UCSD-AML1 (cell line): ENCODE results near the gene ARL11.
A peak's percentile ranks its signal among the peaks of the same experiment; 100 is the strongest.
"Not testable (repeated sequence)": the region's sequence is repeated elsewhere in the genome, so short reads cannot be mapped to it uniquely, and the experiment has no call there.

ENCODE experiments used
- DNase-seq: peaks from one replicate; lab custom pipeline; 2025; ENCODE audit not compliant: unreplicated experiment; lab: John Stamatoyannopoulos, UW

ARL11 gene

DNA sequence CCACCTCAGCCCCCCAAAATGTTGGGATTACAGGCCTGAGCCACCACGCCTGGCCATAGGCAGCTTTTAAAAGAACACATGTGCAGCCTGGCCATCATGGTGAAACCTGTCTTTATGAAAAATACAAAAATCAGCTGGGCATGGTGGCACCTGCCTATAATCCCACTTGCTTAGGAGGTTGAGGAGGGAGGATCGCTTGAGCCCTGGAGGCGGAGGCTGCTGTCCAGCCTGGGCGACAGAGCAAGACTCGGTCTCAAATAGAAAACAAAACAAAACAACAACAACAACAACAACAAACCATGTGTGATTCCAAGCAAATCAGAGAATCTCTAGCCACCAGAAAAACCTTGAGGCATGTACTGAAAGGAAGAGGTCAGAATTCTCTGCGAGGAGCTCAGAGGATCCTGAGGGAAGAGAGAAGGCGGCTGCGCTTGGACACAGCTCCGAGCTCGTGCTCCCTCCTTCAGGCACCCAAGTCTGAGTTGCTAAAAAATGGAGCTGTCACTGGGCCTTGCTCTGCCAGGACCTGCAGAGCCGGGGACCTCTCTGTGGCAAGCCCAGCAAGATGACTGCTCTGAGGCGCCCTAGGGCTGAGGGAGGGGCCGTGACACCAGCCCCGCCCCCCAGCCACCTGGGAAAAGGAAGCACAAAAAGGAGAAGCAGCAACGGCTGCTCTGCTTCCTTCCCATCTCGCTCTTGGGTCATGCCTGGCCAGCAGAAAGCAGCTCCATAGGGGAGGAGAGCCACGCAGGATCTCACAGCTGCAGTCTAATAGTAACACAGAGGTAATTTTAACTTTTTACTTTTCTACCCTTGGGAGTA is at the start of gene ARL11:
TSS of gene ARL11 (plus strand) at position 677 of the 822 bp plus-strand sequence. CDS start 1,941 bp downstream, outside the sequence.
- DNase-seq: peak; percentile 87

- DNase-seq: no peak
Observed at GRCh38 chr13:49579501-49579900, 48.8 kb upstream of the ARL11 start.

- no peak for DNase-seq
Observed at GRCh38 chr13:49580980-49581680, 47.2 kb upstream of the ARL11 start.

DNA sequence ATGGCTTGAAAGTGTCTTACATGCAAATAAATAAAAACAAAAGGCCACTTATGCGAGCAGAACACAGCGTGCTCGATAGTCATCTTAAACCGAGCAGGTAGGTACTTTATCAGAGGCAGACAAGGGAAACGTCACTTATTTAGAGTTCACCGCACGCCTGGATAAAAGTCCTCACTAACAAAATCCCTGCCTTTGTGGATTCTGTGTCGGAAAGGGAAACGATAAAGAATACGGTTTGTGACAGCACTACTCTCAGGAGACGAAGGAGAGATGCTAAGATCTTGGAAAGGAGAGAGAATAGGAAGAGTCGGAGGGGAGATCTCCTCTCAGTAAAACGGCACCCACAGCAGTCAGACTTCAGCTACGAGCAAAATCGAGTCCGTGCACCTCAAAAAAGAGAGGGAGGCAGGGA is 43.5 kb upstream of the ARL11 start:
- DNase-seq: no peak

GRCh38 chr13:49585220-49586157 is 42.8 kb upstream of the ARL11 start, which contains the start of gene RCBTB1:
TSS of gene RCBTB1 (minus strand) at chr13:49585558. CDS start at chr13:49567279, 18,279 bp downstream.
- peak; percentile 78 for DNase-seq

DNA sequence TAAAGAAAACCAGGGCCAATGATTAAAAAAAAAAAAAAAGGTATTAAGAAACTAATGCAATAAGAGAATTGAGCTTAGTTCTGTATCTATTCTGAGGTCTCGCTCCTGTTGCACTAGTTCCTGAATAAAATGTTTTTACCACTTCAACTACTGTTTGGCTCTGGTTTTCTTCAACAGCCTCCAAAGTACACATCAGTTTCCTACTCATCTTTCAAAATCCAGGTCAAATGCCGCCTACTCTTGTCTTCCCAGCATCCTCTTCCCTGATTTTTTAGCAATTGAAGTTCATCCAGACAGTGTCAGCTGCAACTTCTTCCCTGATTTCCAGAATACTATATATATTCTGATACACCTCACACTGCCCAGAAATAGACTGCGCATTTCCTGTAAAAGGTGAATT is 41.6 kb upstream of the ARL11 start:
- DNase-seq: no peak

DNA sequence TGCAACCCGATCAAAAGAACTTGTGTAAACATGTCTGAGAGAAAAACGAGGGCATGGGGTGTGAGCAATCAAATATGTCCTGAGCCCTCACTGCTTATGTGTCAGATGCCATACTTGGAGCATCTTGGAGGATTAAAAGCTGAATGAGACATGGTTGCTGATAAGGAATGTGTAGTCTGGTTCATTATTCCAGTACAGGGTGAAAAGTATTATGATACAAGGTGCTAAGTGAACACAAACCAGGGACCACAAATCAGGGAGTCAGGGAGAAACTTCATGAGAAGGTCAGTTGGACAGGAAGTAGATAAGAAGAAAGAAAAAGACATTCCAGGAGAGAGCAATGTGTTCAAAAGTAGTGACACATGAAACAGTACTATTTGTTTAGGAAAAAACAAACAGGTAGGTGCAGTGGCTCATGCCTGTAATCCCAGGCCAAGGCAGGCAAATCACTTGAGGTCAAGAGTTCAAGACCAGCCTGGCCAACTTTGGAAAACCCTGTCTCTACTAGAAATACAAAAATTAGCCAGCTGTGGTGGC is 40.9 kb upstream of the ARL11 start:
- no peak for DNase-seq

DNA sequence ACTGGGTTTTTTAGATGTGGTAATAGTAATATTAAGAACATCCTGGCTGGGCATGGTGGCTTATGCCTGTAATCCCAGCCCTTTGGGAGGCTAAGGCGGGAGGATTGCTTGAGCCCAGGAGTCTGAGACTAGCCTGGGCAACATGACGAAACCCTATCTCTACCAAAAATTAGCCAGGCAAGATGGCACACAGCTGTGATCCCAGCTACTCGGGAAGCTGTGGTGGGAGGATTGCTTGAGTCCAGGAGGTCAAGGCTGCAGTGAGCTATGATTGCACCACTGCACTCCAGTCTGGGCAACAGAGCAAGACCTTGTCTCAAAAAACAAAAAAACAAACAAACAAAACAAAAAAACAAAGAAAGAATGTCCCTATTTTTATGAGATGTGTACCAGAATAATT is 37.6 kb upstream of the ARL11 start:
- DNase-seq: not testable (repeated sequence)

DNA sequence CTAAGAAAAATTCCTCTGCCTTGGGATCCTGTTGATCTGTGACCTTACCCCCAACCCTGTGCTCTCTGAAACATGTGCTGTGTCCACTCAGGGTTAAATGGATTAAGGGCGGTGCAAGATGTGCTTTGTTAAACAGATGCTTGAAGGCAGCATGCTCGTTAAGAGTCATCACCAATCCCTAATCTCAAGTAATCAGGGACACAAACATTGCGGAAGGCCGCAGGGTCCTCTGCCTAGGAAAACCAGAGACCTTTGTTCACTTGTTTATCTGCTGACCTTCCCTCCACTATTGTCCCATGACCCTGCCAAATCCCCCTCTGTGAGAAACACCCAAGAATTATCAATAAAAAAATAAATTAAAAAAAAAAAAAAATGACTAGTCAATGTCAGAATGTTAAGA is 34.4 kb upstream of the ARL11 start:
- DNase-seq: not testable (repeated sequence)

- no peak for DNase-seq
Observed at GRCh38 chr13:49594576-49594975, 33.7 kb upstream of the ARL11 start.

DNA sequence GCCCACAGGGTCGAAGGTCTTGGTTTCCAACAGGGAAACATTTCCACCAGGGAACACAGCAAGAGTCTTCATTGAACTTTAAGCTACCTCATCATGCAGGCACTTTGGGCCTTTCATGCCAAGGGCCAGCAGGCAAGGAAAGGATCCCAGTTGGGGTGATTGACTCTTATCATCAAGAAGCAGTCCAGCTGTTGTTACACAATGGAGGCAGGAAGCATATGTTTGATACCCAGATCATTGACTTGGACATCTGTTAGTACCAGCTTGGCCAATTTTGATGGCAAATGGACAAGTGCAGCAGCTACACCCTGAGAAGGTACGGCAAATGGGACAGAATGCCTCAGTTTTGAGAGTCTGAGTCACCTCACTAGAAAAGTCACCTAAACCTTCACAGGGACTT is 32.1 kb upstream of the ARL11 start:
- DNase-seq: no peak

DNA sequence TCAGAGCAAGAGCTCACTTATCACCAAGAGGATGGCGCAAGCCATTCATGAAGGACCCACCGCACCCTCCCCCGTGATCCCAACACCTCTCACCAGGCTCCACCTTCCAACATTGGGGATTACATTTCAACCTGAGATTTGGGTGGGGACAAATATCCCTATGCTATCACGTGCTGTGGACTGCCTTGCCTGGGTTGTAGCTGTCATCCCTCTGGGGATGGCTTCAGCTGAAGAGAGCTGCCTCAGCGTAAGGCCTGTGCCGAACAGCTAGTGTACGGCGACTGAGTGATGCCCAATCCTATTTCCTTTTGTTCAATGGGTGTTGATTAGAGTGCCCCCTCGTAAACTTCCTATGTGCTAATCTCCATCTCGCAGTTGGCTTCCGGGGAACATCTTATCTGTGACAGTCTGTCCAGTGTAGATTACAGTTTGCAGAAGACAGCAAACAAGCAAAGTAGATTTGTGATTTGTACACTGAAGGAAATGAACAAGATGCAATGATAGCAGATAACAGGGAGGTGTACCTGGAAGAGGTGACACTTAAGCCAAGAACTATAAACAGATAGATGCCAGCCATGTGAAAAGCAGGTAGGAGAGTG is 31.2 kb upstream of the ARL11 start:
- DNase-seq: no peak

DNA sequence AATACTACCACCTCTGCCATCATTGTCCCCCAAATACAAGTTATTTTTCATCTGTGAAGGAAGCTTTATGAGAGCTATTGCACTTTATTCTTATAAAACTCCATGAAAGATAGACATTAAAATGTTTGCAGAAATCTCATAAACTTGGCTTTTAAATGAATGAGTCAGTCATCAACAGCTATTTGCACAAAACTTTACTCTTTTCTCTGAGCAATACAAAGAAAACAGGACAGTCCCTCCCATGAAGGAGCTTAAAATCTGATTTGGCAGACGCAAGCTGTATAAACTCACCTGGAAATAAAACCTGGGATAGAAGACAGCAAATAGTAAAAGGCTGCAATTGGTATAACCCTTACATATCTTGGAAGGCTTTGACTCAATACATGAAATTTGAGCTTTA is 26.3 kb upstream of the ARL11 start:
- DNase-seq: no peak

DNA sequence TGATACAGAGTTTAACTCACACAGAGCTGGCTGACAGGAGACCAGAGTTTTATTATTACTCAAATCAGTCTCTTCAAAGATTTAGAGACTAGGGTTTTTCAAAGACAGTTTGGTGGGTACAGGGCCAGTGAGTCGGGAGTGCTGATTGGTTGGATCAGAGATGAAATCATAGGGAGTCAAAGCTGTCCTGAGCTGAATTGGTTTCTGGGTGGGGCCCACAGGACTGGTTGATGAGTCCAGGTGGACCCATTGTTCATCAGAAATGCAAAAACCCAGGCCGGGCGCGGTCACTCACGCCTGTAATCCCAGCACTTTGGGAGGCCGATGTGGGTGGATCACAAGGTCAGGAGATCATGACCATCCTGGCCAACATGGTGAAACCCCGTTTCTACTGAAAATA is 25.7 kb upstream of the ARL11 start:
- DNase-seq: not testable (repeated sequence)

GRCh38 chr13:49604570-49604969 is 23.7 kb upstream of the ARL11 start:
- no peak for DNase-seq

- peak; percentile 84 for DNase-seq
Observed at GRCh38 chr13:49606747-49607648, 21.3 kb upstream of the ARL11 start.

GRCh38 chr13:49607761-49608160 is 20.5 kb upstream of the ARL11 start:
- no peak for DNase-seq

- no peak for DNase-seq
Observed at GRCh38 chr13:49608651-49609331, 19.5 kb upstream of the ARL11 start.

DNA sequence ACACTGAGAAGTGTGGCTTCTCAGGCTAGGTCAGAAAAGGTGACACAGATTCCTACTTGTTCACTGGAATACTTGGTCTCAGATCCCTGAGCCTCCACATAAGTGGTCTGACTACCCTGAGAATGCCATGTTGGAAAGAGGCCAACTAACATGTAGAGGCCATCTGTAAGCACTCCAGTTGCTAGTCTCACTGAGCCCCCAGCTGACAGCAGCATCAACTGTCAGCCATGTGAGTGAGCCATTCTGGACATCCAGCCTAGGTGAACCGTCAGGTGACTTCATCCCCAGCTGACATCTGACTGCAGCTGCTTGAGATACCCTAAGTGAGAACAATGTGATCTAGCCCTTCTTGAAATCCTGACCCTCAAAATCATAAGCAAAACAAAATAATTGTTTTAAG is 18.1 kb upstream of the ARL11 start:
- no peak for DNase-seq
